Activated CD4-positive, alpha-beta T cell treated with anti-CD3 and anti-CD28 coated beads, Interleukin-2, amount 50 U/mL, for 24 hours (primary cell): Measurements from ENCODE around the gene CCDC148.
"Not testable (repeated sequence)": the region's sequence is repeated elsewhere in the genome, so short reads cannot be mapped to it uniquely, and the experiment has no call there.

Experiments
- DNase-seq, 2 donors: peaks; one replicate each; pipeline ENCODE4 v3.0.0-alpha.2; 2020; ENCODE audit warnings: low read depth in 1 of 2, low spot score in 1 of 2

CCDC148 gene

DNA sequence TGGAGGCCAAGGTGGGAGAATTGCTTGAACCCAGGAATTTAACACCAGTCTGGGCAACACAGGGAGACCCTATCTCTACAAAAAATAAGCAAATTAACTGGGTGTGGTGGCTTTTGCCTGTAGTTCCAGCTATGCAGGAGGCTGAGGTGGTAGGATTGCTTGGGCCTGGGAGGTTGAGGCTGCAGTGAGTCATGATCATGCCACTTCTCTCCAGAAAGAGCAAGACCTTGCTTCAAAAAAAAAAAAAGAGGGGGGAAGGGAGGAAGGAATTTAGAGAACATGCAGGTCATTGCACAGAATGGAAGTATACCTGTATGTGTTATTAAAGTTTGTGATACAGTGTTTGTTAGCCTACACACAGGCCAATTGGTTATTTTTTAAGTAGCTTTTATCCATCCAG is 26.0 kb upstream of the CCDC148 start:
- DNase-seq, result no peak

- DNase-seq, result no peak
These were observed 24.6 kb upstream of the CCDC148 start for GRCh38 chr2:158481116-158481515.

- DNase-seq, result no peak
These were observed 22.3 kb upstream of the CCDC148 start for GRCh38 chr2:158478816-158479215.

DNA sequence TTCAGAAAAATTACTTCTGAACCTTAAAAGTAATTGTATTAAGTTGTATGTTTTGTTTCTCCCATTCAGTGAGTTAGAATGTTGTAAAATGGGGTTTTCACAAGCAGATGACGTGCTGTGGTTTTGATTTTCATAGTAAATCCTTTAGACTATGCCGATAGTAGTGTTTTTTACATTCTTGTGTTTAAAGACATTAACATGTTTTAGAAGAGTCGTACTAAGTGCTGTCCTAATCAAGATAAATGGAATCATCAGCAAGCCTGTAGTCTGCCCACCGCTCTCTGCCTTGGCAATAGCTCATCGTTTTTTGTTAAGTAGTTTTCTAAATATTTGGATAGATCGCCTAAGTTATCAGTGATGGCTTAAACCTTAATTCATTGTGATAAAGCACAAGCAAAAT is 21.7 kb upstream of the CCDC148 start:
- DNase-seq, result no peak

DNA sequence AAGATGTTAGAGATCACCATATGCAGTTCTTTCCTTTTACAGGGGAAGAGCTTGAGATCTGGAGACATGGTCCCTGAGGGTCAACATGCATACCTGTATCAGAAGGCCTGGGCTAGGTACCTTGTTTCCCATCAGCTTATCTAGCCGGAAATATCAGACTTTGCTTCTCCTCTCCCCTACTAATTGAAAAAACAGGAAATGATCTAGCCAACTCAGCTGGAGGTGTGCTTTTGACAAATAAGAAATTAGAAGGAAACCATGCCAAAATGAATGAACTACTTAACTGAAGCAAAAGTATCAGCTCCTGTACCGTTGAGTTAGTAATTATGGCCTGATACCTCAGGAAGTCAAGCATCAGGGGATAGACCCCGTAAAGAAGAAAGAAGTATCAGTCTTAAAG is 20.6 kb upstream of the CCDC148 start:
- DNase-seq, result no peak

- not testable (repeated sequence) for DNase-seq
These were observed 18.0 kb upstream of the CCDC148 start for GRCh38 chr2:158474526-158475011.

DNA sequence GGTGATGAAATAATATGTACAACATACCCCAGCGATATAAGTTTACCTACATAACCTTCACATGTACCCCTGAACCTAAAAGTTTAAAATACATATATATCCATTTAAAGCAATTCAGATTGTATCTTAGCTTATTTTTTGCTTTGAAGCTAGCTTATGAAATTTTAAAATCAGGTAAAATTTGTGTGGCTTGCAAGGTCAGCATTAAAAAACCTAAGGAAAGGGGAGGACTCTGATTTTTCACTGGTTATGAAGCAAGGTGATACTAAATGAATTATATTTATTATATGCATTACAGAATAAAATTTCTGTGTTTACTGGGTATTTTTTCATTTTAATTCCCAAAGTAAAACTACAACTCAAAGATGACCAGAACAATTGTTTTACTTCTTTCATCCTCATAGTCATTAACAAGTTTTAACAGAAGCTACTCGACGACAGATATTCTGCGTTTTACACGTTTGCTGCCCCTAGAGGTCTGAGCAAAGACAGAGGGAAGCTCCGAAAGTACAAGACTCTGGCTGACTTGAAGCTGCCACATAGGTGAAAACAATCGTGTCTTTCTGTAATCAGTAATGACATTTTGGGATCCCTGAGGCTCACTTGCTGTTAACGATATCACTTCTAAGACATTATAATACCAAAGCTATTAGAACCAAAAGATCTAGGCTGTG is 17.3 kb upstream of the CCDC148 start:
- DNase-seq, result no peak

GRCh38 chr2:158473300-158473699 is 16.7 kb upstream of the CCDC148 start:
- DNase-seq, result not testable (repeated sequence)

DNA sequence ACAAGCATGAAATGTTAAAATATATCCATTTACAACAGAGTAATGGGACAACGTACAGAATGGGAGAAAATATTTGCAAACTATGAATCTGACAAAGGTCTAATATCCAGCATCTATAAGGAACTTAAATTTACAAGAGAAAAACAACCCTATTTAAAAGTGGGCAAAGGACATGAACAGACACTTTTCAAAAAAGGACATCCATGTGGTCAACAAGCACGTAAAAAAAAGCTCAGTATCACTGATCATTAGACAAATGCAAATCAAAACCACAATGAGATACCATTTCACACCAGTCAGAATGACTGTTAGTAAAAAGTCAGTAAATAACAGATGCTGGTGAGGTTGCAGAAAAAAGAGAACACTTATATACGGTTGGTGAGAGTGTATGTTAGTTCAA is 16.3 kb upstream of the CCDC148 start:
- not testable (repeated sequence) for DNase-seq

GRCh38 chr2:158467248-158467647 is 10.7 kb upstream of the CCDC148 start:
- no peak for DNase-seq

DNA sequence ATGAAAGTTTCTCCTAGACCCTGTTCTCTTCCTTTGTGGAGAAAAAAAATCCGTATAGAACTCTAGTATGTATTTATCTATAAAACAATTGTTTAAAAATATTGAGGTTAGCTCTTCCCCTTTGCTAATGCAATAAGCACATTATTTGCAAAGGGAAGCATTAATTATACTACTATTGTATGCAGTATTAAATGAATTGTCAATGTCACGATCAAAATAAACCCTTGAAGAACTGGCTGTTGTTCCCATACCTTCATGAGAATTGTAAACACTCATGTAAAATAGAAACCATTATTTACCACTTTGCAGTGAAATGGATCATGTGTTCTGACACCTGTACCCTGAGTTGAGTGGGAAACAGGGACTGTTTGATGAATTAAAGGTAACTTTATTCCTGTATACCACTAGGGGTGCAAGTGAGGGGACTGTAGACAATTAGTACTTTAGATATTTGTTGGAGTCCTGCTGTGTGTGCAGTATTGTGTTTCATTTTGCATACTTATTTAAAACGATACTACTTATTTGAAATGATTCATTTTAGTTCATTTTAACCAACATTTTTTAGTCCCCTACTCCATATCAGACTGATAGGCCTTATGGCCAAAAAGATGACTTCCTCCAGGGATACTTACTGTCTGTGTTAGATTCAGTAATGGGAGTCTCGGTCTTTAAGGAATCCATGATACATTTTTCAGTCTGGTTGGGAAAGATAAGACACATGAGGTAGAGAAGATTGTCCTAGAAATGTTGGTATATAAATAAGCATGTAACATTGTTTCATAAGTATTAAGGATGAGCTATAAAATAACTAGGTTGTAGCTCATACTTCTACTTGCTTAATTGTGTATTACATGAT is 8.1 kb upstream of the CCDC148 start:
- DNase-seq, result no peak

GRCh38 chr2:158463496-158464095 is 7.0 kb upstream of the CCDC148 start:
- no peak for DNase-seq

- no peak for DNase-seq
These were observed 4.2 kb upstream of the CCDC148 start for GRCh38 chr2:158460632-158461297.

DNA sequence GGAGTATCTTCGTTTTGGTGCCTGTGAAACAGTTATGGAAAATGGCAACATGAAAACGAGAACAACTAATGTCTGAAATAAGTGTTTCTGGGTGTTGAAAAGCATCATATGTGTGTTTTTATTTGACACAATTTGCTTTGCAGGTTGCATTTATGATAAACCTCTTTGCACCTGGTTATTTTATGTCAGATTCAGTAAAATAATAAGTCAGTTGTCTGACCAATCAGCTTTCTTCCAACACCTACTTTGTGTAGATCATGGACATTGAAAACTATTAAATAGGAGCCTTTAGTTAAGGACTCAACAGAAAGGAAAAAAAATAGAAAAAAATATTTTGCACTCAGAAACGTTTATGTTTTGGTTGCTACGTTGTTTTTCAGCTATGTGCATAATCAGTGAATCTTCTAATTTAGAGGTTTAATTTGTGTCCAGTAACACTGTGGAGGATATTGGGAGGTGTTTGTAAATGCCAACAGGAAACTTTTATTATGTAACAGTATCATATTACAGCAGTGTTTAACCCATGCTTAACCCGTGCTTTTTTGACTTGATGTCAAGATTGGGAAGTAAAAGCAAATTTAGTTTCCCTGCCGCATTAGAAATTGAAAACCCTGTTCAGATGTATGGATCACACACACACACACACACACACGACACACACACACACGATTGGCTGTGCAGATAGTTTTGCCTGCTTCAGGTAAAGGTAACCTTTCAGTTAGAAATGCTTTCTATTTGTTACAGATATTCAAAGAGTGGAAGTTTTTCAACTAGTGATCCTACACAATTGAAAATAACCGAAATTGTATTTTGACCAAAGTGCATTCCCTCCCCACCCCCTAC is 2.8 kb upstream of the CCDC148 start:
- DNase-seq, result no peak

DNA sequence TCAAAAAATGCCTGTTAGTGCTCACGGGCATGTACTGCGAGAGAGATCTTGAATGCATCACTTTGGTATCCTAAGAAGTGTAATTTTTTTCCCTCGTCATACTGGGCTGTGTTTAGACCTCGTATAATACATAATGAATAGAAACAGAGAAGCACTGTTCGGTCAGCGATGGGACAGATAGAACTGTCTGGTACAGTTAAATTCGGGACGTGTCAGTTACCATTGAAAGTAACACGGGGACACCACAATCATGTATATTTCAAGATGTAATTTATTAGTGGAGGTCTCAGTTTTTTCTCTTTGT is 2.0 kb upstream of the CCDC148 start:
- no peak for DNase-seq

- DNase-seq, result peak; percentile 27 to 35
These were observed 1.5 kb upstream of the CCDC148 start for GRCh38 chr2:158457826-158458616.

DNA sequence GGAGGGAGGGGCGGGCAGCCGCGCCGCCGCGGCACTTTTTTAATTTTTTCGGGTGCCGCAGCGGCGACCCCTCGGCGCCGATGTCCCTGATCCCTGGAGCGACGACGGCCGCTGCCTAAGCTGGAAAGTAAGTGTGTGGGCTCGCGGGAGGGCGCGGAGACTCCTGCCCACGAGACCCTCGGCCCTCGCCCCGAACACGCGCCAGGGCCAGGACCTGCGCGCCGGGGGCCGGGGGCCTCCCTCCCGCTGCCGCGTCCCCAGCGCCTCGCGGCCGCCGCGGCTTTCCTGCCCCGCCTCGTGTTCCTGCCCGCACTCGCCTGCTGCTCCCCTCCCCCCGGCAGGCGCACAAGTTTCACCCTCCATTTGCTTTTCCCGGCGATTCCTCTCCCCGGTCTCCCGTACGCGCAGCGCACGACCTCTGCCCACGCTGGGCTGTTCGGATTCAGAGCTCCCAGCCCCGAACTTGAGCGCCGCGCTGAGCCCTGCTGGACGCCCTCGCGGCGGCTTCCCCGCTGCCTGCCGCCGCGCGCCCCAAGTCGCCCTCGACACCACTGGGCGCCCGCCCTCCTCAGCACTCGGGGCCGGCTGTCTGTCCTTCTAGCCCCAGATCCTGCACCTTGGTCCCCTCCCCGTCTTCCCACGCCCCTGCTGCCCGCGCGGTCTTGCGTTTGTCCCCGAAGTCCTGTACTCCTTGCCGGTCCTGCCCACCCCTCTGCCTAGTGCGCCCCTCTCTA is 706 bp upstream of the CCDC148 start:
- DNase-seq, result peak; percentile 21 to 30

DNA sequence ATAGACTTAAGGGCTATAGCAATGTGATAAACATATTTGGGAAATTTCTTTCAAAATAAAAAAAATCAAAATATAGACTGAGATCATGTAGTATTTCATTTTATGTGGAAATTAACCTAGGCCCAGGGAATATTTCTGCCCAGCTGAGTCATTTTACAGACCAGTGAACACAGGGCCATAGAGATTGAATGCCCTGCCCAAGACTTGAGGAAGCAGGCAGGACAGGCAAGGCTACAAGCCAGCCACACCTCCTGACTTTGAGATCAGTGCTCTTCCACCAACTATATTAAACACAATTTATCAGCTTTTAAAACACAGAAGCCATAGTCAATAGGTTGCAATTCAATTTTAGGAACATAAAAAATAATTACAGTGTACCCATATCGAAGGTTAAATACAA is 12.9 kb downstream of the CCDC148 start:
- no peak for DNase-seq

- DNase-seq, result not testable (repeated sequence)
These were observed 17.5 kb downstream of the CCDC148 start for GRCh38 chr2:158439062-158439461.
